ENCODE measurements around the gene ZNF345.
A peak's percentile ranks its signal among the peaks of the same experiment; 100 is the strongest.

Gene ZNF345

DNA sequence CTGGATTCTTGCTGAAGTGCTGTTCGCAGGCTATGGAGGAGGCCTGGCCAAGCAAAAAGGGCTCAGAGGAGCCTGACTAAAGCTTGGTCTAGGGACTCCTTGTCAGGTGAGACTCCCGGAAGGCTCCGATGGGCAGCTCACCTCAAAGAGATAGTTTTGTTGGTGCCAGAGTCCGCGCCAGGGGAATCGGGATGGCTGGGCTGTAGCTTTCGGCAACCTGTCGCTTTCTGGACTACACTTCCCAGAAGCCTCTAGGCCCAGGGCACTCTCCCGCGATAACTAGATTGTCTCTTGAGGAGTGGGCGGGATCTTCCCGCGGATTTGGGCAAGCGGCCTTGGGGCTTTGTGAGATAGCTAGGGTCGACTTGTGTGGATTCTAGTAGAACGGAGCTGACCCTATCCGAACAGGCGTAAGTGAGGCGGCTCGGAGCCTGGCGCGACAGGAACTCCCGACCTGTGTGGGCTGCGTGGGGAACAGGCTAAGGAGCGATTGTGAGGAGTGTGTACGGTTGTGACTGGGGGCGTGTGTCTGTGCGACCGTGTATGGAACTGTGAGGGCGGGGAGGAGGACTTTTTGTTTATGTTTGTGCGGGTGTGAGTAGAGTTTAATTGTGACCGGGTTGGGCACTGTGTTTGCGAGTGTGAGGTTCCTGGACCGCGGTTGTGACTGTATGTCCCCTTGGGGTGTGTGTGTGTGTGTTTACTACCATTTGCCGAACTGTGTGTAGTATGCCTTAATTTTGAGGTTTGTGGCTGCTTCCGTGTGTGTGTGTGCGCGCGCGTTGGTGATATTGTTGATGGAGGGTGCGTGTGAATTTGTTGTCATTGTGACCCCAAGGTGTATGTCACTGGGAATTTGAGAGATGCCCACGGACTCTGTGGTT, at the start of gene ZNF345:
ZNF345 (plus strand) TSS at position 318 of the 884 bp plus-strand sequence. CDS start 25,955 bp downstream, outside the sequence.
- DNase-seq (ENCODE audit: low spot score) (peak; percentile 73), FAIRE-seq (no peak)

DNA sequence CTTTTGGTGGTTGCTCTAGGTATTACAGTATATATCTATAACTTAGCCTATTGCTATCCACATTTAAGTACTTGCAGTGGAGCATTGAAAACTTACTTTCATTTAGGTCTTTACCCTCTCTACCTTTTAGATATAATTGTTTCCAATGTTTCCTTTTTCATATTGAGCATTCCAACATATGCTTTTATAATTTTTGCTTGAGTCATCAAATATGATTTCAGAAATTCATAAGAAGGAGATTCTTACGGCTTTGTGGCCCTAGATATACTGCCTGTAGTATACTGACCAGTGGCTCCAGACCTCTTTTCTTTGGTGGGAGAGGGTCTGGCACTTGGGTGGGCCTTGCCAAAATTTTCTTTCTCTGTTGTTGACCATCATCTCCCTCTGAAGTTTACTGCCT, 45.3 kb upstream of the ZNF345 start:
- no peak for FAIRE-seq
- DNase-seq (ENCODE audit: low spot score): no peak

DNA sequence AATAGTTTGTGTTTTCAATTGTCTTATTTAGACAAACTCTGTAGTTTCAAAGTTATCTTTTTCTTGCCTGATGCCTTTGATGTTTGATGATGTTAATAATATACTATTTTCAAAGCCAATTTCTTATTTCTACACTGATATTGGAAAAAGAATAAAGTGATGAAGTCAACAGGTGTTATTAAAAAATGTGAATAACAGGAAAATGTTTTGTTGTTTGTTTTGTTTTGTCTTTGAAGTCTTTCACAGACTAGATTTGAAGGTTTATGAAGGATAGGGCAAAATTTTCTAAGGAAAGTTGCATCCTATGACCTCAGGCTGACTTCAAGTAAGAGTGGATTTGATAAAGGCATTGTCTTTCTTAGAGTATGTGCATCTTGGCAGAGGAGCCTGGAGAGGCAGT, 43.6 kb upstream of the ZNF345 start:
- no peak for DNase-seq (ENCODE audit: low spot score)
- no peak for FAIRE-seq

DNA sequence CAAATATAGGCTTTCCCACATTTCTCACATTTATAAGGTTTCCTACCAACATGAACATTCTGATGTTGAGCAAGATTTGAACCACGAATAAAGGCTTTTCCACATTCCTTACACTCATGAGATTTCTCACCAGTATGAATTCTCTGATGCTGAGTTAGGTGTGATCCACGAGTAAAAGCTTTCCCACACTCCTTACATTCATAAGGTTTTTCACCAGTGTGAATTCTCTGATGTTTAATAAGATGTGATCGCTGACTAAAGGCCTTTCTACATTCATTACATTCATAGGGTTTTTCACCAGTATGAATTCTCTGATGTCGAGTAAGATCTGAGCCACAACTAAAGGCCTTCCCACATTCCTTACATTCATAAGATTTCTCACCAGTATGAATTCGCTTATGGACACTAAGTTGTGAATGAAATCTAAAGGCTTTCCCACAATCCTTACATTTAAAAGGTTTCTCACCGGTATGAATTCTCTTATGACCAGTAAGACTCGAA, 31.5 kb upstream of the ZNF345 start:
- FAIRE-seq (no peak), DNase-seq (ENCODE audit: low spot score) (peak; percentile 8)

DNA sequence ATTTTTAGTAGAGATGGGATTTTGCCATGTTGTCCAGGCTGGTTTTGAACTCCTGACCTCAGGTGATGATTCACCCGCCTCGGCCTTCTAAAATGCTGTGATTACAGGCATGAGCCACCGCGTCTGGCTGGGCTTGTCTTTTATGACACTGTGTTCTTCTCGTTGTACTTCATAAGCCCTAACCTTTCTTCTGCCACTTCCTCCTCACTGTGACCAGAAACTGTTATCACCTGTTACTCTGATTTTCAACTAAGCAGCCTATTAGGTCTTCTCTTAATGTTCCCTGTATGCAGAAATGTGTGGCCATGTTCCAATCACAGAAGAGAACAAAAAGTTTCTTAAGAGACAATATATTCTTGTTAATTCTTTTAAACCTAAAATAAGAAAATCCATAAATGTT, 28.9 kb upstream of the ZNF345 start:
- no peak for FAIRE-seq
- no peak for DNase-seq (ENCODE audit: low spot score)

DNA sequence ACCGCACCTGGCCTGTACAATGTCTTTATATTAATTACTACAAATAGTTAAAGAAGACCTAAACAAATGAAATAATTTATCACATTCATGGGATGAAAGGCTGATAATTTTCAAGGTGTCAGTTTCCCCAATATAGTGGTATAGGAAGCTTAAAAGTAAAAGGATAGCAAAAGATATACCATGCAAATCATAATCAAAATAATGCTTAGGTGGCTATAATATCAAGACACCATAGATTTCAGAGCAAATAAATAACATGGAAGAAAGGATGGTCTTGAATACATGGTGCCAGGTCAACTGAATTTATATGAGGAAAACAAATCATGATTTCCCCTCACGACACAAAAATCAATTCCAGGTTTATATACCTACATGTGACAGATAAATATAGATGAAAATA, 17.2 kb upstream of the ZNF345 start:
- DNase-seq (ENCODE audit: low spot score) (no peak), FAIRE-seq (no peak)

DNA sequence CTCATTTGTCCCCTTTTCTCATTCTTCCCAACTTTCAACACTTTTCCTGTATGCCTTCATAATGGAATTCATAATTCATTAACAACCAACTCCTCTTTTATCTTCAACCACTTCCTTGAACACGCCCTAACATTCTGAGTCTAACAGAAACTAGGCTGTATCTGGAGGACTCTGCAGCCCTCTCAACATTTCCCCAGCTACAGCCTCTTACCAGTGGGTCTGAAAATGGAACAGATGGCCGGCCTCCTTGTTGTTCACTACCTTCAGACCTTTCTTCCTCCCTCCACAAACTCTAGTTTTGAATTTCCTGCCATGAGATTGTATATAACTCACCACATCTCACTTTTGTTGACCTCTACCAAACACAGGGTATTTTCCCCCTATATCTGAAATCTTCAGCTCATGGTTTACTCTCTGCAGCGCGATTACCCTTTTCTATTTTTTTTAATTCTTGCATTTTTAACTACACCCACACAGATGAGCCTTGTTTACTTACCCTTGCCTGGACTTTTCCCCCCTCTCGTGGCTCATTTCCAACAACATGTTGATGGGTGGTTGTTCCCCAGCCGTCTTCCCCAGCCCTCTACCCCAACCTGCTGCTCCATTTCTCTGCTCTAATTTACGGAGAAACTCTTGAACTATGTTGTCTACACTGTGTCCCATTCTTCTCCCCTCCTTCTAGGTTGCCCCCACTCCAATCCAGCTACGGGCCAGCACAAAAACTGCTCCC, 13.3 kb upstream of the ZNF345 start:
- no peak for DNase-seq (ENCODE audit: low spot score)
- FAIRE-seq: no peak

DNA sequence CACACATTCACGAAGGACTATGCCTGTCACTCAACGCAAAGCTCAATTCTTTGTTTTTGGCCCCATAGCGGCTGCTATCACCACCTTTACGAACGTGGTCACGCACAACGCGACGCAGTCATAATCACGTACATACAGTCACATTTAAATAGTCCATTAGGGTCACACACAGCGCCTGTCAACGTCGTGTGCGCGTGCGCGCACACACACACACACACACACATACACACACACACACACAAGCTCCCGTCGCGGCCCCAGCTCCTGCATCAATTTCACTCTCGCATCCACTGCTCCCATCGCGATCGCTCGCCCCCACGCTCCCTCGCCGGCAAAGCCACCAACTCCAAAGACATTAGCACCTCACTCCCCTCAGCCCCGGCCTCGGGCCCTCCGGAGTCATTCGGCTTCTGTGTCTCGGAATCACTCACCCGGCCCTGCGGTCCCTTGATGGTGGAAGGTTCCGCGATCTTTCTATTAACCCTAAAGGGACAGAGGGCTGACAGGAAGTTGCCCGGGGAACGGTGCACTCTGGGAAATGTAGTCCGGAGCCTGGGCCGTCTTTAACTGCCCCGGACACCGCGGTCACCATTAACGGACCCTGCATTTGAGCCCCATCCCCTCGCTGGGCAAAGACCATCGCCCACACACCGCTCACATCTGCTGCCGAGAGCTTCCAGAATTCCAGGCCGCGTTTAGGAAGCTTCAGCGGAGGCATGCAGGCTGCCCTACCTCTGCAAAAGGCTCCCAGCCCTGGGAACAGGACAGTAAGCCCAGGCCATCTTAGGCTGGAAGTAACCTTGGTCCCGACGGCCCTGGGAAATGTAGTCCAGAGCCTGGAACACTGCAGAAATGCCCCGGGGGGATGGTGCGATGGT, 12.5 kb upstream of the ZNF345 start, which contains the start of gene ZNF790:
ZNF790 (minus strand) TSS at position 482 of the 878 bp plus-strand sequence. CDS start 12,768 bp downstream, outside the sequence.
- DNase-seq (ENCODE audit: low spot score) (peak; percentile 67), FAIRE-seq (no peak)

DNA sequence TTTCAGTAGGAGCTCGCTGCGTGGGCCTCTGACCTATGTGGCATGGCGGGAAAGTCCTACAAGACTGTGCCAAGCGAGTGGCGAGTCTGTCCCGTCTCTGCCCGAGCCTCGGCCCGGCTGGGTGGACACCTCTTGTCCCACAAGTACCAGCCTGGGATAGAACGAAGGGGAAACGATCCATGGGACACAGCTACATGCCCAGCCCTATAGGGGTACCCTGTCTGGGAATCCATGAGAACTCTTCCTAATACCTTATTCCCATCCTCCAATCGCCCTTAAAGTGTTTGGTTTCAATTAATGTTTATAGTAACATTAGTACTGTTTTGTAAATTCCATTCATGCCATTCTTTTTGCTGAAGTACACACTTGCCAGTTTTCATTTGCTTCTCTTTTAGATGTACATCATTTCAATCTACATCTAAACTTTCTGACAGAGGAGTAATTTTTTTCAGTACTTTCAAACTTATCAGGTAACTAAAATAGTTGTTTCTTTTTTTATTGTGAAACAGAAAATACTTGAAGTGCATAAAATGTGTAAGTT, 11.8 kb upstream of the ZNF345 start:
- FAIRE-seq (no peak), DNase-seq (ENCODE audit: low spot score) (no peak)

DNA sequence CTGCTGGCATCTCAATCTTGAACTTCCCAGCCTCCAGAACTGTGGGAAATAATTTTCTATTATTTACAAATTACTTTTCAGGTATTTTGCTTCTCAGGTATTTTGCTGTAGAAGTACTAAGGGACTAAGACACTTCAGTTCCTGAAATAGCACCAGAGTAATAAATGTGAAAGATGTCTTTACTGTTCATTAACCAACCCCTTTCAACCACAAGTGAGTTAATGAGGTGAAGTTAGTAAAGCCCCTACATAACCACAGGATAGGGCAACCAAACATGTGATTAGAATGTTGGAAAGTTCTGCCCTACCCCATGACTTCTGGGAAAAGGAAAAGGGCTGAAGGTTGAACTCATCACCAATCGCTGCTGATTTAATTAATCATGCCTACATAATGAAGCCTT, 2.7 kb upstream of the ZNF345 start:
- DNase-seq (ENCODE audit: low spot score) (no peak), FAIRE-seq (no peak)

DNA sequence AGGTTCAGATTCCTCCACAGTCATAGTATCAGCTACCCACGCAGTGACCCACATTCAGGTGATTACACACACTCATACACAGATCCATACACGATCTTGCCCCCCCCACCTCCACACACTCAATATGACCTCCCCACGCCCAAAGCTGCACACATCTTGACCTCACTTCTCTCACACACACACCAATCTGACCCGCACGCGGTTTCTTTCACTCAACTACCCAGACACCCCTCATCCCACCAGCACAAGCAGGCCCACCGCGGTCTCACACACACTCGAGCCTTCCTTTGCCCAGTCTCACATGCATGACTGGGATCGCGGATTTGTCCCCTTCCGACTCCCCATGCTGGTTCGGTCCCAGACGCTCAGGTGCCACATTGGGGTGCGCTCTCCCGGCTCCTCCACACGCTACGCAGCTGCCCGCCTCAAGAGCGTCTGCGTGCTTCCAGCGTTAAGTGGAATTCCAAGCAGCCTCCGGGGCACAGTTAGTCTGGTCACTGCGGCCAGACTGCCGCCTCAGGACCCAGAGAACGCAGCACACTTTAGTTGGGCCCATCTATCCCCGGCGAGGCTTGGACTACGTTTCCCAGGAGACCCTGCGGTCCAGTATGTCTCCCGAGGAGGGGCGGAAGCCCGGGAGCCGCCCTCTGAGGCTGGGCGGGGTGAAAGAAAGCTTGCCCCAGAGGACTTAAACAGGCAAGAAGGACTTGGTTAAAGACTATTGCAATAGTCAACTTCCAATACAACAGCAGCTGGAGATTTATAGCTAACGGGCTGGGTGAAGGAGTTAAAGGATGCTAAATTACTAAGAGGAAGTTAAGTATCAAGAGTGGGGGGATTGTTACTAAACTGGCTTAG, 746 bp upstream of the ZNF345 start:
- DNase-seq (ENCODE audit: low spot score) (peak; percentile 65), FAIRE-seq (no peak)

DNA sequence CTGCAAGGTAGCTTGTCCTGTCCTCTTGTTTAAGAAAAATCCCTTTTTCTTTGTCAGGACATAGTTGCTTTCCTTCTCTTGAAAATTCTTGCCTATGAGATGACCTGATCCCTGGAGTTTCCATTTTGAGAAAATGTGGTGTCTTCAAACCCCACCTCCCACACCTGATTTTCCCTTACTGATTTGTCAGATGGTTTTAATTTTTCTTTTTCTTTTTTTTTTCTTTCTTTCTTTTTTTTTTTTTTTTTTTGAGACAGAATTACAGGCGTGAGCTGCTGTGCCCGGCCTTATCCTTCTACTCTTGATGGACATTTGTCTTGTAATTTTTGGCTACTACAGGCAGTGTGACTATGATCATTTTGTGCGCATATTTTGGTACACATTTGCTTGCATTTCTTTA, 1.2 kb downstream of the ZNF345 start:
- no peak for FAIRE-seq
- no peak for DNase-seq (ENCODE audit: low spot score)

DNA sequence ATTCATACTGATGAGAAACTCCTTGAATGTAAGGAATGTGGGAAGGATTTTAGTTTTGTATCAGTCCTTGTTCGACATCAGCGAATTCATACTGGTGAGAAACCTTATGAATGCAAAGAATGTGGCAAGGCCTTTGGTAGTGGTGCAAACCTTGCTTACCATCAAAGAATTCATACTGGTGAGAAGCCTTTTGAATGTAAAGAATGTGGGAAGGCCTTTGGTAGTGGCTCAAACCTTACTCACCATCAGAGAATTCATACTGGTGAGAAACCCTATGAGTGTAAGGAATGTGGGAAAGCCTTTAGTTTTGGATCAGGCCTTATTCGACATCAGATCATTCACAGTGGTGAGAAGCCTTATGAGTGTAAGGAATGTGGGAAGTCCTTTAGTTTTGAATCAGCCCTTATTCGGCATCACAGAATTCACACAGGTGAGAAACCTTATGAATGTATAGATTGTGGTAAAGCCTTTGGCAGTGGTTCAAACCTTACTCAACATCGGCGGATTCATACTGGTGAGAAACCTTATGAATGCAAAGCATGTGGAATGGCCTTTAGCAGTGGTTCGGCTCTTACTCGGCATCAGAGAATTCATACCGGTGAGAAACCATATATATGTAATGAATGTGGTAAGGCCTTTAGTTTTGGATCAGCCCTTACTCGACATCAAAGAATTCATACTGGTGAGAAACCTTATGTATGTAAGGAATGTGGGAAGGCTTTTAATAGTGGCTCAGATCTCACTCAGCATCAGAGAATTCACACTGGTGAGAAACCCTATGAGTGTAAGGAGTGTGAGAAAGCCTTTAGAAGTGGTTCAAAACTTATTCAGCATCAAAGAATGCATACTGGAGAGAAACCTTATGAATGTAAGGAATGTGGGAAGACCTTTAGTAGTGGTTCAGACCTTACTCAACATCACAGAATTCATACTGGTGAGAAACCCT, 26.6 kb downstream of the ZNF345 start:
- FAIRE-seq (no peak), DNase-seq (ENCODE audit: low spot score) (peak; percentile 10)

DNA sequence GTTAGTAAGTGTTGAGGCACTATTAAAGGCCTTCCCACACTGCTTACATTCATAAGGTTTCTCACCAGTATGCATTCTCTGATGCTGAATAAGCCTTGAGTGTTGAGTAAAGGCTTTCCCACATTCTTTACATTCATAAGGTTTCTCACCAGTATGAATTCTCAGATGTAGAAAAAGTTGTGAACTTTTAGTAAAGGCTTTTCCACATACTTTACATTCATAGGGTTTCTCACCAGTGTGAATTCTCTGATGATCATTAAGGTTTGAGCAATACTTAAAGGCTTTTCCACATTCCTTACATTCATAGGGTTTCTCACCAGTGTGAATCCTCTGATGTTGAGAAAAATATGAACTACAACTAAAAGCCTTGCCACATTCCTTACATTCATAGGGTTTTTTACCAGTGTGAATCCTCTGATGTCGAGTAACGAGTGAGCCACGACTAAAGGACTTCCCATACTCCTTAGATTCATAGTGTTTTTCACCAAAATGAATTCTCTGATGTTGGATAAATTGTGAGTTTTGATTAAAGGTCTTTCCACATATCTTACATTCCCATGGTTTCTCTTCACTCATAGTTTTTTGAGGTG, 41.2 kb downstream of the ZNF345 start:
- FAIRE-seq (no peak), DNase-seq (ENCODE audit: low spot score) (no peak)

DNA sequence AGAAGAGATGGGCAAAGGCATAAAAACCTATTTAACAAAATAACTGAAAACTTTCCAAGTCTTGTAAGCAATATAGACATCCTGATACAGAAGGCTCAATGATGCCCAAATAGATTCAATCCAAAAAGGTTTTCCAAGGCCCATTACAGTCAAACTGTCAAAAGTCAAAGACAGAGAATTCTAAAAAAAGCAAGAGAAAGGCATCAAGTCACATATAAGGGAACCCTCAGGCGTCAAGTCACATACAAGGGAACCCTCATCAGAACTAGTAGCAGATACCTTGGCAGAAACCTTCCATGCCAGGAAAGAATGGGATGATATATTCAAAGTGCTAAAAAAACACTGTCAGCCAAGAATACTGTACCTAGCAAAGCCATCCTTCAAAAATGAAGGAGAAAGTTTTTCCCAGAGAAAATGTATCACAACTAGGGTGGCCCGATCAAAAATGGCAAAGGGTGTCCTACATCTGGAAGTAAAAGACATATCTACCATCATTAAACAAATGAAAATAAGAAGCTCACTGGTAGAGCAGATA, 44.2 kb downstream of the ZNF345 start:
- FAIRE-seq (no peak), DNase-seq (ENCODE audit: low spot score) (no peak)

DNA sequence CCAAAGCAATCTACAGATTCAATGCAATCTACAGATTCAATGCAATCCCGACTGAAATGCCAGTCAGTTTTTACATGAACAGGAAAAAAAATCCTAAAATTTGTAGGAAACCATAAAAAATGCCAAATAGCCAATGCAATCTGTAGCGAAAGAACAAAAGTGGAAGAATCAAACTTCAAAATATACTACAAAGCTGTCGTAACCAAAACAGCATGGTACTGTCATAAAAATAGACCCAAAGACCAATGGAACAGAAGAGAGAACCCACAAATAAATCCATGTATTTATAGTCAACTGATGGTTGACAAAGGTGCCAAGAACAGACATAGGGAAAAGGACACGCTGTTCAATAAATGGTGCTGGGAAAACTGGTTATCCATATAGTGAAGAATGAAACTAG, 47.7 kb downstream of the ZNF345 start:
- FAIRE-seq (no peak), DNase-seq (ENCODE audit: low spot score) (no peak)

DNA sequence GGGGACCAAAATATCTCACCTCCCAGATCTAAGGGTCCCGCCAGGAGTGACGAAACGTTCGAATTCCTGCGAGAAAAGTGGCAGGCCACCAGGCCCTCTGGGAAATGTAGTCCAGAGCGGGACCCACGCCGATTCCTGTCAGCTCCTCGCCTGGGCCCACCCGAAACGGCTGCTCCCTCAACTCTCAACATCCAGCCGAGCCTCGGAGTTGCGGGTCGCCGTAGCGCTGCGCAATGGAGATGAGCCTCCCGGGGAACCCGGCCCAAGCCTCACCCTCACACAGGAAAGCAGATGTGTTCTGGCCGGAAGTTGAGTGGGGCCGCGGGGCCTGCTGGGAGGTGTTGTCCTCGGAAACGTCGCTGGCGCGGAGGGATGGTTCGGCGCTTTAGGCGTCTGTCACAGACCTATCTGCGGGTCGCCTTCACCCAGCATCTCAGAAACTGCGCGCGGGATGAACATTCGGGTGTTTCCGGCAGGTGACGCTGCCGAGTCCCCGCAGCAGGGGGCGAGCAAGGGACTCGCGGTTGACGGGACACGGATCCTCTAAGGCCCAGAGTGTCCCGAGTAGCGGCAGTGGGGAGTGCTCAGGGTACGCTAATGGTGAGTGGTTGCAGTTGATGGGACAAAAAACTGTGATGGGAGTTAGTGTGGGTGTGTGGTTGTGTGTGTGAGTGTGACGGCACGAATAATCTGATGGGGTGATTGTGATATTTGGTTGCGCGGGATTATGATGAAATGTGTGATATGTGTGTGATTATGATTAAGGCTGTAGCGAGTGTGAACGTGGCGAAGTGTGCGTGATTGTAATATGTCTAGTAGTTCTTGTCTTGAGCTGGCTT, 65.5 kb downstream of the ZNF345 start, which contains the start of the genes ZNF568 and ZNF829:
ZNF568 (plus strand) TSS at position 341 of the 839 bp plus-strand sequence. CDS start 6,439 bp downstream, outside the sequence.
ZNF829 (minus strand) TSS at position 300 of the 839 bp plus-strand sequence. CDS start 1,124 bp downstream, outside the sequence.
- DNase-seq (ENCODE audit: low spot score) (peak; percentile 61), FAIRE-seq (no peak)

Data from RCC 7860 (cell line).